H1 (cell line): ENCODE data around the gene DENND2A. TPM values are rescaled to one million over a fixed set of nuclear protein-coding genes. Genes with fewer than 3 reads are reported as not detected.

ENCODE experiments used
- CTCF ChIA-PET: fragments of 300-600 bp; sonication (Branson Sonifier 250); formaldehyde crosslinking; loops from one replicate; lab custom pipeline; 2021; ENCODE audit not compliant: partially characterized antibody; lab: Charles Lee
- POLR2A ChIA-PET: fragments of 300-600 bp; sonication (Branson Sonifier 250); formaldehyde crosslinking; loops from one replicate; lab custom pipeline; 2021; ENCODE audit warnings: inconsistent platforms; ENCODE audit not compliant: partially characterized antibody; lab: Charles Lee
- DNase-seq, 2 experiments: peaks; one replicate each; pipeline versions ENCODE4 v3.0.0 to v3.0.0-alpha.2; 2010 to 2022; ENCODE audit warnings: low spot score in 2 of 2, low read depth in 1 of 2, mixed read lengths in 1 of 2
- FAIRE-seq: peaks from 2 replicates; lab custom pipeline; 2011; peaks lifted over from hg19 to GRCh38; lab: Jason Lieb, UNC
- H2AFZ ChIP-seq: 2 replicates; pipeline ENCODE4 v1.8.1; 2012; ENCODE audit warnings: low read length, inconsistent platforms
- H2AK5ac ChIP-seq: 2 replicates; pipeline ENCODE4 v1.6.1; 2013; ENCODE audit warnings: low read depth, low read length
- H2BK120ac ChIP-seq: replicated peaks from 2 replicates; pipeline ENCODE3; 2013; ENCODE audit warnings: low read depth, low read length, inconsistent platforms
- H2BK12ac ChIP-seq: 2 replicates; pipeline ENCODE4 v1.6.1; 2013; ENCODE audit warnings: low read depth, low read length
- H2BK15ac ChIP-seq: 2 replicates; pipeline ENCODE4 v1.6.1; 2013; ENCODE audit warnings: low read length
- H2BK20ac ChIP-seq: 2 replicates; pipeline ENCODE4 v1.6.1; 2013; ENCODE audit warnings: low read length
- H2BK5ac ChIP-seq: 2 replicates; pipeline ENCODE4 v1.6.1; 2013; ENCODE audit warnings: low read depth, low read length
- H3K14ac ChIP-seq: 2 replicates; pipeline ENCODE4 v1.6.1; 2013; ENCODE audit warnings: inconsistent platforms; ENCODE audit not compliant: insufficient read length
- H3K18ac ChIP-seq: 2 replicates; pipeline ENCODE4 v1.6.1; 2013; ENCODE audit warnings: low read length; ENCODE audit errors: extremely low read depth
- H3K23ac ChIP-seq: 2 replicates; pipeline ENCODE4 v1.6.1; 2013; ENCODE audit warnings: inconsistent platforms; ENCODE audit not compliant: insufficient read length
- H3K23me2 ChIP-seq: 2 replicates; pipeline ENCODE4 v1.6.1; 2013; ENCODE audit warnings: low read depth, low read length
- H3K27ac ChIP-seq: 2 replicates; pipeline ENCODE4 v1.6.1; 2011; ENCODE audit warnings: low read depth, low read length, inconsistent platforms
- H3K27me3 ChIP-seq, 4 experiments: replicated peaks in 1 of 4; 1 replicate in 1 of 4; 2 replicates in 3 of 4; pipeline versions ENCODE4 v1.6.1 to v1.8.1; 2011 to 2013; ENCODE audit warnings: low read length in 3 of 4, mild to moderate bottlenecking in 3 of 4, inconsistent platforms in 2 of 4, mixed read lengths in 2 of 4, moderate library complexity in 1 of 4; ENCODE audit not compliant: control insufficient read depth in 3 of 4, insufficient read depth in 3 of 4; ENCODE audit errors: extremely low read depth in 1 of 4
- H3K36me3 ChIP-seq, 4 experiments: 2 replicates each; pipeline versions ENCODE4 v1.6.1 to v1.8.1; 2011 to 2013; ENCODE audit warnings: mild to moderate bottlenecking in 4 of 4, low read length in 3 of 4, moderate library complexity in 2 of 4, control low read depth in 1 of 4, inconsistent platforms in 1 of 4; ENCODE audit not compliant: insufficient read depth in 4 of 4, control insufficient read depth in 2 of 4
- H3K4ac ChIP-seq: replicated peaks from 2 replicates; pipeline ENCODE3; 2013; ENCODE audit warnings: low read length, low read depth, mixed read lengths, inconsistent platforms; ENCODE audit not compliant: insufficient read length
- H3K4me1 ChIP-seq, 4 experiments: replicated peaks in 1 of 4; 1 replicate in 1 of 4; 2 replicates in 3 of 4; pipeline versions ENCODE4 v1.6.1 to v1.8.1; 2011 to 2013; ENCODE audit warnings: low read length in 3 of 4, inconsistent platforms in 2 of 4, mixed read lengths in 1 of 4; ENCODE audit not compliant: insufficient read depth in 4 of 4, control insufficient read depth in 3 of 4
- H3K4me2 ChIP-seq, 2 experiments: 2 replicates each; pipeline versions ENCODE4 v1.6.1 to v1.8.1; 2011 to 2013; ENCODE audit warnings: low read depth in 2 of 2, low read length in 2 of 2, control low read depth in 1 of 2, inconsistent platforms in 1 of 2, mild to moderate bottlenecking in 1 of 2; ENCODE audit not compliant: insufficient read depth in 1 of 2
- H3K4me3 ChIP-seq, 4 experiments: fragments of 200-600, 300-600 bp in 1 of 4; sonication (generic), shearing (Covaris generic), sonication (Bioruptor Twin) in 1 of 4; 2 replicates each; pipeline versions ENCODE4 v1.5.1 to v1.8.1; 2011 to 2016; ENCODE audit warnings: low read length in 4 of 4, low read depth in 3 of 4, control low read depth in 2 of 4, inconsistent platforms in 2 of 4, mild to moderate bottlenecking in 2 of 4, mixed read lengths in 1 of 4, moderate library complexity in 1 of 4; ENCODE audit not compliant: insufficient read depth in 2 of 4; ENCODE audit errors: extremely low read depth in 1 of 4
- H3K56ac ChIP-seq: replicated peaks from 2 replicates; pipeline ENCODE3; 2013; ENCODE audit warnings: low read depth, mild to moderate bottlenecking, mixed read lengths, low read length, inconsistent platforms; ENCODE audit not compliant: insufficient read length
- H3K79me1 ChIP-seq: 2 replicates; pipeline ENCODE4 v1.6.1; 2013; ENCODE audit warnings: low read depth, low read length, control low read depth
- H3K79me2 ChIP-seq, 2 experiments: 2 replicates each; pipeline versions ENCODE4 v1.6.1 to v1.8.1; 2012 to 2013; ENCODE audit warnings: low read length in 2 of 2, mild to moderate bottlenecking in 2 of 2, inconsistent platforms in 1 of 2; ENCODE audit not compliant: insufficient read depth in 2 of 2, control insufficient read depth in 1 of 2
- H3K9ac ChIP-seq, 4 experiments: replicated peaks in 1 of 4; 1 replicate in 1 of 4; 2 replicates in 3 of 4; pipeline versions ENCODE4 v1.6.1 to v1.8.1; 2011 to 2013; ENCODE audit warnings: low read depth in 3 of 4, low read length in 3 of 4, control low read depth in 2 of 4, mild to moderate bottlenecking in 2 of 4, moderate library complexity in 2 of 4, inconsistent platforms in 1 of 4; ENCODE audit errors: extremely low read depth in 1 of 4
- H3K9me3 ChIP-seq, 2 experiments: 2 replicates each; pipeline versions ENCODE4 v1.6.1 to v1.8.1; 2012 to 2013; ENCODE audit warnings: mild to moderate bottlenecking in 2 of 2, moderate library complexity in 2 of 2, control low read depth in 1 of 2, inconsistent platforms in 1 of 2, low read depth in 1 of 2, low read length in 1 of 2, mixed read lengths in 1 of 2; ENCODE audit not compliant: insufficient read depth in 2 of 2
- H4K20me1 ChIP-seq, 2 experiments: replicated peaks in 1 of 2; 2 replicates each; pipeline versions ENCODE3 to v1.8.1; 2011 to 2013; ENCODE audit warnings: inconsistent platforms in 2 of 2, low read length in 2 of 2, mild to moderate bottlenecking in 1 of 2; ENCODE audit not compliant: insufficient read depth in 2 of 2, control insufficient read depth in 1 of 2
- H4K5ac ChIP-seq: 2 replicates; pipeline ENCODE4 v1.6.1; 2013; ENCODE audit warnings: low read length, low read depth, mixed read lengths, inconsistent platforms; ENCODE audit not compliant: insufficient read length
- H4K8ac ChIP-seq: 2 replicates; pipeline ENCODE4 v1.8.0; 2013; ENCODE audit warnings: mild to moderate bottlenecking, moderate library complexity, low read length, inconsistent platforms; ENCODE audit not compliant: insufficient read depth; ENCODE audit errors: extremely low read depth
- H4K91ac ChIP-seq: replicated peaks from 2 replicates; pipeline ENCODE3; 2013; ENCODE audit warnings: low read length, mixed read lengths, inconsistent platforms; ENCODE audit not compliant: insufficient read length
- SP1 ChIP-seq: IDR thresholded peaks from 2 replicates; pipeline ENCODE4 v1.6.1; 2011; ENCODE audit warnings: low read depth, low read length
- TAF1 ChIP-seq: IDR thresholded peaks from 2 replicates; pipeline ENCODE4 v1.6.1; 2011; ENCODE audit warnings: mild to moderate bottlenecking, low read depth, low read length
- WGBS, 2 experiments: shearing (Covaris generic) in 1 of 2; methylation state at CpG; one replicate each; pipeline versions ENCODE4 v1.1.6 to v1.1.7; 2013 to 2015; ENCODE audit warnings: low lambda C conversion rate in 2 of 2, mixed read lengths in 2 of 2, inconsistent platforms in 1 of 2, low coverage in 1 of 2, missing lambda C conversion rate in 1 of 2; ENCODE audit not compliant: insufficient replicate concordance in 2 of 2, insufficient coverage in 1 of 2, insufficient read length in 1 of 2; ENCODE audit errors: extremely low coverage in 1 of 2, missing lambda C conversion rate in 1 of 2; 5-methylcytosine and 5-hydroxymethylcytosine counted together
- polyA plus RNA-seq, 7 experiments: library from polyadenylated mRNA; depleted of rRNA in 3 of 7; stranded (reverse) in 5 of 7; unstranded in 2 of 7; fragments of >200 nt in 5 of 7; fragments of 200-250 nt in 2 of 7; gene quantifications; 1 replicate in 5 of 7; 2 replicates in 1 of 7; 4 replicates in 1 of 7; pipeline versions ENCODE4 v1.2.1 to v1.2.3, GENCODE V29; 2011 to 2013; ENCODE audit warnings: missing spikeins in 2 of 7, mixed read lengths in 2 of 7
- total RNA-seq: library from RNA; stranded (reverse); fragmentation: NEBNext Ultra II Directional; extraction: Animal tissue kit (Norgen Biotek cat#: 25700); gene quantifications from 2 replicates; pipeline ENCODE4 v1.2.1, GENCODE V29; 2021

DENND2A gene
- total and polyA plus RNA-seq, 2 of the 8 experiments (the other 6 are each of a cell fraction or from before 2014, with no cell fraction given): 5.0 to 13.0 TPM

DNA sequence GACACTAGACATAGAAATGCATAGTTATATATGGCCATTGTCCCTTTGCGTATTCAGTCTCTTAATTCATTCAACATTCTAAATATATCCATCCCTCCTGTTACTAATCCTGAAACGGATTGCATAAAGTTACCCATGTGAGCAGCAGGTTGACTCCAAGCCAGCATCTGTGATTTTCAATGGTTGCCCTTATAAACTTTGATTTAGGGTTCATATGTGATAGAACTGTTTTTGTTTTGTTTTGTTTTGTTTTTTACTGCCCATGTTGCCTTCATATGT, 13.4 kb upstream of the DENND2A start:
- Histone ChIP-seq H3K4me3 (no peak overlapping the region), H3K18ac (no peak overlapping the region), H2BK12ac (no peak overlapping the region), H4K5ac (no peak overlapping the region), H4K20me1 (peaks cover 0 to 6% of the 10 kb centered on the region in 2 experiments), H2AK5ac (no peak overlapping the region), H3K27ac (no peak overlapping the region), H3K4ac (no peak overlapping the region), H2BK20ac (no peak overlapping the region), H2BK120ac (no peak overlapping the region), H3K9ac (no peak overlapping the region), H3K79me1 (no peaks in the 10 kb centered on the region), H3K4me2 (no peak overlapping the region), H3K14ac (no peak overlapping the region), H3K4me1 (peaks cover 0 to 3% (median under 1%) of the 10 kb centered on the region in 4 experiments; a peak in 2 of 7 replicates), H3K79me2 (no peaks in the 10 kb centered on the region), H4K91ac (no peak overlapping the region), H3K23me2 (peaks cover 6% of the 10 kb centered on the region; the same call in 1 of the 2 replicates), H3K23ac (no peak overlapping the region), H3K36me3 (no peaks in the 10 kb centered on the region), H2BK5ac (no peak overlapping the region), H3K56ac (no peak overlapping the region), H4K8ac (no peak overlapping the region), H2AFZ (no peak overlapping the region), H3K27me3 (no peaks in the 10 kb centered on the region; a peak in 1 of 7 replicates), H3K9me3 (no peaks in the 10 kb centered on the region), H2BK15ac (0 out of 2 replicates have a peak overlapping the region, but pooled peaks have one; percentile 83)
- WGBS, 2 experiments: 87% methylated on average over 2 of the region's 2 CpGs; no CpG with 5 or more reads in 1 of the 2 experiments
- no peak for TF ChIP-seq SP1
- TF ChIP-seq TAF1: no peak
- ChIA-PET POLR2A (interaction anchor here (1.5 kb wide), 1 partner anchor 113 kb away, joined by 3 read pairs; no protein-coding TSS in a partner anchor), CTCF (interaction anchor here (0.6 to 19.9 kb wide), 23 partner anchors 11 to 338 kb away, joined by 3 to 322 read pairs (median 5); no protein-coding TSS in a partner anchor)
- FAIRE-seq (no peak), DNase-seq (no peak)
